ENCODE results near the gene SPRR1A. TPM values are rescaled to one million over a fixed set of nuclear protein-coding genes. Genes with fewer than 3 reads are reported as not detected.

Gene SPRR1A, protein sequence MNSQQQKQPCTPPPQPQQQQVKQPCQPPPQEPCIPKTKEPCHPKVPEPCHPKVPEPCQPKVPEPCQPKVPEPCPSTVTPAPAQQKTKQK
- total RNA-seq: not detected in 2 replicates

DNA sequence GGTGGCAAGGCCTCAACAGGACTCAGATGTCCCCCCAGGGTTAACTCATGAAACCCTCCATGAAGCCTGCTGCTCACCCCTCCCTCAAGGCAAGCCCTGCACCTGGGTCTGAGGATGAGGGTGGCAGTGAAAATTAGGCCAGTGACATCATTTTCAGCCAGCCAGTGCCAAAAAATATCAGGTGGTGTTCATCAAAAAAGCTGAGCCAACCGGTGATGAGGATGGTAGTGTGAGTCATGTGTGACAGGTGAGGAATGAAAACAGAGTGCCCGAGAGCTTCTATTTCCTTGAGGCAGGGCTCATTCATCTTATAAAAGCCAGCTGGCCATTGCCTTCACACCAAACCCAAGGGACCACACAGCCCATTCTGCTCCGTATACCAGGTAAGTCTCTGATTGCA lies at the start of gene SPRR1A:
Gene SPRR1A (plus strand): TSS at position 339 of the 400 bp plus-strand sequence. CDS start 1,150 bp downstream, outside the sequence.

DNA sequence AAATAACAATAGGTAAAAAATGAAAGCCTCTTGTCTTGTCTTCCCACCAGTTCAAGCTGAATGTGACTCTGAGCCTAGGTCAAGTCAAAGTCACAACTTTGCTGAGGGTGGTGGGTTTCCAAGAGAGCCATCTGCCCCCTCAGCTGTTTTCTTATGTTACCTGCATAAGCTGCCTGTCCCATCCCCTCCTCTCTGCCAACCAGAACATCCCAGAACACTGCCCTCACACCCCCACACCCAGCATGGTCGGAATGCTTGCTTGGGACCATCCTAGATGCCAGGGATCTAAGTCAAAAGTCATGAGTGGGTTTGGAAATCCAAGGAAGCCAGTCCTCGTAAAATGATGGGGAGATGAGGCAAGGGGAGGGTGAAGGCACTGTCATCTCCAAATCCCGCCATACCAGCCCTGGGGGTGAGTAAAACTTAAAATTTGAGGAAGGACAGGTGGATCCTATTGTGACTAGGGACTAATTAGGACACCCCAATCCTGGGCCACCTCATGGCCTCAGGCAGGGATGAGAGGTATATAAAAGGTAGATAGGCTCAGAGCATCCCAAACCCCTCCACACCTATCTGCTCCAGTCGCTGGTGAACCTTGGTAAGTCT lies 37.1 kb upstream of the SPRR1A start, which contains the start of gene SPRR5:
Gene SPRR5 (plus strand): TSS at position 556 of the 606 bp plus-strand sequence. CDS start 1,349 bp downstream, outside the sequence.

DNA sequence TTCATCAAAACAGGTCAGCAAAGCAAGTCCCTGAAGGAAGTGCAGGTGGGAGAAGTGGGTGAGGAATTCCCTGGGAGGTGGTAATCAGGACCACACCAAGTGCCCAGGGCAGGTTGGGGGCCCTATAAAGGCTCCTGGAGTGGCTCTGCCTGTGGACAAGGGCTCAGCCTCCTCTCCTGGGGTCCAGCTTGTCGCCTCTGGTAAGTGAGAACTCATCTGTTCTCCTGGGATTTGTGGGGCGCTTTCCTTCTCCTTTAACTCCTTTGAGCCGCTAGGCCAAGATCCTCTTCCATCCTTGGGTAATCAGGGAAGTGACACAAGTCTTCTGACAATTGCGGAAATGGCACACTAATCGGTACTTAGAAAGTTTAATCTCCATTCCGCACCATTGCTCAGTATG lies 13.4 kb upstream of the SPRR1A start, which contains the start of gene SPRR4:
Gene SPRR4 (plus strand): TSS at position 154 of the 400 bp plus-strand sequence. CDS start 1,243 bp downstream, outside the sequence.

DNA sequence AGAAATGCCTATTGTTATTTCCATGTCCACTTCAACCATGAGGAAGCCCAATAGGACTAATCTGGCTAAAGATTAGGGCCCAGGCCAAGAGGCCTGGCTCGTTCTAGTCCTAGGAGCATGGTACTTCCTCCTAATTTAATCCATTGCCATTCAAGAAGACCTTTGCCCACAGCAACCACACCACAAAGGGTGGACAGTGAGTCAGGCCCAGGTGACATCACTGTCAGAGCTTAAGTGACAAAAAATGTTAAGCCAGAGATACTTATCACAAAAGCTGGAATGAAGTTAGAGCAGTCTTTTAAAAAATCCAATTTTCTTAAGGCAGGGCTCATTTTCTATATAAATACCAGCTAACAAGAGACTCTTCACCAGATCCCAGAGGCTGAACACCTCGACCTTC lies 17.5 kb downstream of the SPRR1A start, which contains the start of gene SPRR3:
Gene SPRR3 (plus strand): TSS at position 368 of the 400 bp plus-strand sequence. CDS start 1,272 bp downstream, outside the sequence.

DNA sequence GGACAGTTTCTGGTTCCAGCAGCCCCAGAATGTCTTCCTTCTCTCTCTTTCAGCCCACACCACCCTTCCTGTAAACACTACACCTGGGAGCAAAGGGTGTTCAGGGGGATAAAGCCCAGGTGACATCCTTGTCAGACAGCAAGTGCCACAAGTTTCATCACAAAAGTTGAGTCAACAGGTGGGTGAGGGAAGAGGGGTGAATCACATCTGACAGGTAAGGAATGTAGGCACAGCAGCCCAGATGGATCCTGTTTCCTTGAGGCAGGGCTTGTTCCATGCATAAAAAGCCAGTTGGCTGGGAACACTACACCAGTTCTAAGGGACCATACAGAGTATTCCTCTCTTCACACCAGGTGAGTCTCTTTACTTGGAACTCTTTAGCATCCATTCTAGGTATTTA lies 47.0 kb downstream of the SPRR1A start, which contains the start of gene SPRR1B:
Gene SPRR1B (plus strand): TSS at position 309 of the 400 bp plus-strand sequence. CDS start 1,143 bp downstream, outside the sequence.

Other genes starting within 250 kb of the SPRR1A start
- gene KPRP, start 226.1 kb upstream of the SPRR1A start, total RNA-seq: not detected in 2 replicates
- not detected in 2 replicates for gene LCE1F, start 208.9 kb upstream of the SPRR1A start, total RNA-seq
- gene LCE1E, start 197.8 kb upstream of the SPRR1A start, total RNA-seq: not detected in 2 replicates
- not detected in 2 replicates for gene LCE1D, start 187.4 kb upstream of the SPRR1A start, total RNA-seq
- gene LCE1C, start 177.4 kb upstream of the SPRR1A start, total RNA-seq: not detected in 2 replicates
- not detected in 2 replicates for gene LCE1B, start 172.1 kb upstream of the SPRR1A start, total RNA-seq
- gene LCE1A, start 156.6 kb upstream of the SPRR1A start, total RNA-seq: not detected in 2 replicates
- gene LCE6A, start 141.2 kb upstream of the SPRR1A start, total RNA-seq: not detected in 2 replicates
- gene LCE7A, start 124.1 kb upstream of the SPRR1A start, total RNA-seq: not detected in 2 replicates
- gene SMCP, start 105.8 kb upstream of the SPRR1A start, total RNA-seq: not detected in 2 replicates
- not detected in 2 replicates for gene IVL, start 75.5 kb upstream of the SPRR1A start, total RNA-seq
- not detected in 2 replicates for gene SPRR5, start 36.9 kb upstream of the SPRR1A start, total RNA-seq
- gene SPRR4, start 13.4 kb upstream of the SPRR1A start, total RNA-seq: not detected in 2 replicates
- not detected in 2 replicates for gene SPRR3, start 17.7 kb downstream of the SPRR1A start, total RNA-seq
- gene SPRR1B, start 47.1 kb downstream of the SPRR1A start, total RNA-seq: not detected in 2 replicates
- gene SPRR2D, start 57.0 kb downstream of the SPRR1A start, total RNA-seq: not detected in 2 replicates
- gene SPRR2A, start 73.4 kb downstream of the SPRR1A start, total RNA-seq: not detected in 2 replicates
- not detected in 2 replicates for gene SPRR2B, start 87.5 kb downstream of the SPRR1A start, total RNA-seq
- not detected in 2 replicates for gene SPRR2E, start 110.4 kb downstream of the SPRR1A start, total RNA-seq
- not detected in 2 replicates for gene SPRR2F, start 129.4 kb downstream of the SPRR1A start, total RNA-seq
- gene SPRR2G, start 166.8 kb downstream of the SPRR1A start, total RNA-seq: not detected in 2 replicates
- gene LELP1, start 219.3 kb downstream of the SPRR1A start, total RNA-seq: not detected in 2 replicates
- 0.23 TPM in 1 of 2 replicates, not detected in the other for gene PRR9, start 233.5 kb downstream of the SPRR1A start, total RNA-seq